PC-3 (cell line): ENCODE data around the gene AMPD2.

Experiments
- CTCF ChIP-seq: fragments of 300-600 bp; sonication (generic); conservative IDR thresholded peaks from 2 replicates; pipeline ENCODE4 v1.5.1; 2017; ENCODE audit warnings: antibody characterized with exemption, low read depth, mild to moderate bottlenecking, low read length
- EZH2 ChIP-seq: fragments of 300-600 bp; sonication (generic); IDR thresholded peaks from one replicate; pipeline ENCODE4 v1.6.1; 2017; ENCODE audit warnings: antibody characterized with exemption, mild to moderate bottlenecking, low read length; ENCODE audit not compliant: unreplicated experiment

GRCh38 chr1:109618661-109619575, 719 bp upstream of the AMPD2 start:
- TF ChIP-seq EZH2: no peak
- no peak for TF ChIP-seq CTCF
